Endothelial cell of umbilical vein (primary cell): ENCODE results near the gene SSC5D. TPM values are rescaled to one million over a fixed set of nuclear protein-coding genes. Genes with fewer than 3 reads are reported as not detected.

Source experiments
- BruUV-seq: library from RNA; stranded (reverse); fragments of 400-500 nt; replicated peaks from 2 replicates; lab custom pipeline; 2021; lab: Mats Ljungman, UMichigan
- CTCF ChIA-PET: fragments of 300-600, 350-600 bp; sonication (Branson Sonifier 250); formaldehyde crosslinking; loops from one replicate; lab custom pipeline; 2021; ENCODE audit warnings: antibody characterized with exemption, inconsistent platforms; lab: Charles Lee
- POLR2A ChIA-PET: fragments of 300-600, 350-600 bp; sonication (Branson Sonifier 250); formaldehyde crosslinking; loops from one replicate; lab custom pipeline; 2021; ENCODE audit warnings: antibody characterized with exemption, inconsistent platforms; lab: Charles Lee
- DNase-seq: peaks from one replicate; pipeline ENCODE4 v3.0.0-alpha.2; 2011; ENCODE audit warnings: low read depth, low spot score
- FAIRE-seq: peaks from 2 replicates; lab custom pipeline; 2011; peaks lifted over from hg19 to GRCh38; lab: Jason Lieb, UNC
- H2AFZ ChIP-seq: 2 replicates; pipeline ENCODE4 v1.6.0; 2012; ENCODE audit warnings: low read depth, low read length, control low read depth, inconsistent platforms
- H3K27ac ChIP-seq: 2 replicates; pipeline ENCODE4 v1.5.1; 2011; ENCODE audit warnings: low read depth, mild to moderate bottlenecking, control low read depth, low read length, moderate library complexity; ENCODE audit not compliant: insufficient read depth
- H3K27me3 ChIP-seq, 2 experiments: 2 replicates each; pipeline versions ENCODE4 v1.6.0 to v1.6.1; 2011; ENCODE audit warnings: low read length in 2 of 2, mixed read lengths in 1 of 2; ENCODE audit not compliant: control insufficient read depth in 2 of 2, insufficient read depth in 2 of 2
- H3K36me3 ChIP-seq, 2 experiments: 2 replicates in 1 of 2; 3 replicates in 1 of 2; pipeline ENCODE4 v1.5.1; 2011; ENCODE audit warnings: low read length in 2 of 2, mild to moderate bottlenecking in 1 of 2, moderate library complexity in 1 of 2; ENCODE audit not compliant: control insufficient read depth in 2 of 2, insufficient read depth in 2 of 2; ENCODE audit errors: extremely low read depth in 1 of 2
- H3K4me1 ChIP-seq: 3 replicates; pipeline ENCODE4 v1.5.1; 2011; ENCODE audit warnings: mild to moderate bottlenecking, low read length; ENCODE audit not compliant: control insufficient read depth, insufficient read depth; ENCODE audit errors: extremely low read depth
- H3K4me2 ChIP-seq: 2 replicates; pipeline ENCODE4 v1.6.1; 2011; ENCODE audit warnings: low read length, control low read depth, mixed read lengths; ENCODE audit not compliant: insufficient read depth
- H3K4me3 ChIP-seq, 3 experiments: fragments of 200-600 bp in 1 of 3; sonication (generic), shearing (Covaris generic) in 1 of 3; replicated peaks in 1 of 3; 2 replicates each; pipeline ENCODE4 v1.5.1; 2011 to 2016; ENCODE audit warnings: control low read depth in 3 of 3, low read length in 3 of 3, mild to moderate bottlenecking in 2 of 3, inconsistent platforms in 1 of 3, low read depth in 1 of 3, moderate library complexity in 1 of 3; ENCODE audit not compliant: insufficient read depth in 1 of 3
- H3K79me2 ChIP-seq: 2 replicates; pipeline ENCODE4 v1.6.0; 2012; ENCODE audit warnings: low read length, inconsistent platforms; ENCODE audit not compliant: control insufficient read depth, insufficient read depth
- H3K9ac ChIP-seq: replicated peaks from 2 replicates; pipeline ENCODE3; 2011; ENCODE audit warnings: low read length, control low read depth; ENCODE audit not compliant: insufficient read depth; ENCODE audit errors: extremely low read depth
- H3K9me1 ChIP-seq: replicated peaks from 3 replicates; pipeline ENCODE4 v1.6.0; 2011; ENCODE audit warnings: mild to moderate bottlenecking, low read length; ENCODE audit not compliant: control insufficient read depth, insufficient read depth; ENCODE audit errors: extremely low read depth
- H3K9me3 ChIP-seq: replicated peaks from 2 replicates; pipeline ENCODE4 v1.5.1; 2012; ENCODE audit warnings: low read length, inconsistent platforms; ENCODE audit not compliant: control insufficient read depth, insufficient read depth
- H4K20me1 ChIP-seq: replicated peaks from 2 replicates; pipeline ENCODE3; 2011; ENCODE audit warnings: mild to moderate bottlenecking, low read length; ENCODE audit not compliant: control insufficient read depth, insufficient read depth; ENCODE audit errors: extremely low read depth
- CTCF ChIP-seq, 2 donors: IDR thresholded peaks; 1 replicate in 1 of 2; 2 replicates in 1 of 2; pipeline ENCODE4 v1.5.1; 2011; ENCODE audit warnings: low read length in 2 of 2, mild to moderate bottlenecking in 2 of 2, moderate library complexity in 2 of 2, control low read depth in 1 of 2, inconsistent platforms in 1 of 2, low read depth in 1 of 2; ENCODE audit not compliant: insufficient read depth in 1 of 2; ENCODE audit errors: extremely low read depth in 1 of 2
- EZH2 ChIP-seq: IDR thresholded peaks from 2 replicates; pipeline ENCODE4 v1.6.1; 2012; ENCODE audit warnings: borderline replicate concordance, low read depth, mild to moderate bottlenecking, moderate library complexity, low read length, inconsistent platforms; ENCODE audit not compliant: severe bottlenecking
- FOS ChIP-seq: IDR thresholded peaks from 2 replicates; pipeline ENCODE4 v1.6.1; 2011; ENCODE audit warnings: mild to moderate bottlenecking, low read length, moderate library complexity, borderline replicate concordance; ENCODE audit not compliant: insufficient read depth
- GATA2 ChIP-seq: IDR thresholded peaks from 2 replicates; pipeline ENCODE4 v1.7.0; 2011; ENCODE audit warnings: low read depth, mild to moderate bottlenecking, moderate library complexity, mixed read lengths, low read length; ENCODE audit not compliant: insufficient read length, insufficient read depth
- JUN ChIP-seq: IDR thresholded peaks from 2 replicates; pipeline ENCODE4 v1.6.1; 2011; ENCODE audit warnings: borderline replicate concordance, low read depth; ENCODE audit not compliant: insufficient read length, insufficient read depth
- MAX ChIP-seq: IDR thresholded peaks from 2 replicates; pipeline ENCODE4 v1.6.1; 2011; ENCODE audit not compliant: insufficient read depth, insufficient read length
- MYC ChIP-seq: IDR thresholded peaks from one replicate; pipeline ENCODE4 v1.6.1; 2011; ENCODE audit warnings: mild to moderate bottlenecking, low read depth, low read length
- POLR2A ChIP-seq: IDR thresholded peaks from 2 replicates; pipeline ENCODE4 v1.6.1; 2012; ENCODE audit warnings: low read depth, mild to moderate bottlenecking, control low read depth, low read length
- POLR2AphosphoS5 ChIP-seq: IDR thresholded peaks from 2 replicates; pipeline ENCODE4 v1.6.1; 2012; ENCODE audit warnings: low read depth, mild to moderate bottlenecking, control low read depth, low read length, moderate library complexity; ENCODE audit not compliant: insufficient read depth
- dilution Hi-C: fragments of 300-500 bp; cut with MboI; formaldehyde crosslinking; loops from one replicate; pipeline ENCODE4 v1.15.0; 2019; ENCODE audit warnings: low sequenced_read_pairs; ENCODE audit not compliant: extremely low pct_ligation_motif_present
- intact Hi-C: fragments of 100-400 bp; cut with micrococcal nuclease; formaldehyde crosslinking; loops from one replicate; pipeline ENCODE4 v1.10.0; 2022
- polyA plus RNA-seq, 4 experiments: library from polyadenylated mRNA; depleted of rRNA in 3 of 4; stranded (reverse) in 3 of 4; unstranded in 1 of 4; fragments of >200 nt; gene quantifications; 2 replicates each; pipeline versions ENCODE4 v1.2.1 to v1.2.3, GENCODE V29; 2011 to 2012; ENCODE audit warnings: missing spikeins in 1 of 4
- total RNA-seq: library from RNA; stranded (reverse); gene quantifications from 2 replicates; pipeline ENCODE4 v1.2.3, GENCODE V29; 2021

The SSC5D gene
- total and polyA plus RNA-seq, 2 donors (not counting 3 experiments of a cell fraction or from before 2014, with no cell fraction given), result 0.47 to 1.3 TPM

- ChIA-PET POLR2A (interaction anchor here (0.5 kb wide), 1 partner anchor 80 kb away, joined by 5 read pairs; the partner anchor contains the start of gene ZNF784), CTCF (interaction anchor here (1.2 kb wide), 1 partner anchor 13 kb away, joined by 3 read pairs; no protein-coding TSS in a partner anchor)
- Histone ChIP-seq H3K4me2 (no peak overlapping the region), H3K4me3 (no peak overlapping the region), H2AFZ (no peak overlapping the region), H3K27me3 (no peaks in the 10 kb centered on the region), H3K27ac (no peak overlapping the region), H3K9me1 (no peaks in the 10 kb centered on the region), H3K36me3 (no peaks in the 10 kb centered on the region), H3K9ac (no peak overlapping the region), H3K9me3 (no peaks in the 10 kb centered on the region), H4K20me1 (no peaks in the 10 kb centered on the region), H3K4me1 (peaks cover 28% of the 10 kb centered on the region), H3K79me2 (no peaks in the 10 kb centered on the region)
- dilution Hi-C loops, result no loop called here
- no peak for FAIRE-seq
- intact Hi-C loops, result no loop called here
- BruUV-seq, result no TSS peak
- TF ChIP-seq GATA2 (no peak), FOS (no peak), POLR2AphosphoS5 (no peak), MAX (no peak), POLR2A (no peak), JUN (no peak), CTCF (IDR thresholded peaks at IDR 0.05; ENCODE audit: extremely low read depth in 1 of 2, insufficient read depth in 1 of 2, low read depth in 1 of 2, low read length in 2 of 2) (no peak), MYC (no peak), EZH2 (no peak)
- no peak for DNase-seq
These were observed 56.7 kb downstream of the SSC5D start for GRCh38 chr19:55544776-55545439.
